Duodenal mucosa (tissue), 2 donors: ENCODE data around the gene SLC10A1.

Experiments
- H3K27ac ChIP-seq: one replicate; pipeline ENCODE4 v1.7.0; 2013; ENCODE audit warnings: low read depth, low read length
- H3K27me3 ChIP-seq, 2 donors: one replicate each; pipeline ENCODE4 v1.7.0; 2013; ENCODE audit warnings: low read length in 2 of 2, control low read depth in 1 of 2; ENCODE audit not compliant: insufficient read depth in 2 of 2, control insufficient read depth in 1 of 2
- H3K36me3 ChIP-seq, 2 donors: one replicate each; pipeline ENCODE4 v1.7.0; 2013; ENCODE audit warnings: low read length in 2 of 2, control low read depth in 1 of 2; ENCODE audit not compliant: insufficient read depth in 2 of 2, control insufficient read depth in 1 of 2
- H3K4me1 ChIP-seq, 2 donors: one replicate each; pipeline ENCODE4 v1.7.0; 2013; ENCODE audit warnings: low read length in 2 of 2, control low read depth in 1 of 2; ENCODE audit not compliant: insufficient read depth in 2 of 2, control insufficient read depth in 1 of 2
- H3K4me3 ChIP-seq, 2 donors: one replicate each; pipeline ENCODE4 v1.7.0; 2013; ENCODE audit warnings: low read length in 2 of 2, low read depth in 1 of 2
- H3K9ac ChIP-seq, 2 donors: one replicate each; pipeline ENCODE4 v1.7.0; 2013; ENCODE audit warnings: low read length in 2 of 2, low read depth in 1 of 2
- H3K9me3 ChIP-seq, 2 donors: one replicate each; pipeline ENCODE4 v1.7.0; 2013; ENCODE audit warnings: low read length in 2 of 2, control low read depth in 1 of 2; ENCODE audit not compliant: control insufficient read depth in 1 of 2

Gene SLC10A1

DNA sequence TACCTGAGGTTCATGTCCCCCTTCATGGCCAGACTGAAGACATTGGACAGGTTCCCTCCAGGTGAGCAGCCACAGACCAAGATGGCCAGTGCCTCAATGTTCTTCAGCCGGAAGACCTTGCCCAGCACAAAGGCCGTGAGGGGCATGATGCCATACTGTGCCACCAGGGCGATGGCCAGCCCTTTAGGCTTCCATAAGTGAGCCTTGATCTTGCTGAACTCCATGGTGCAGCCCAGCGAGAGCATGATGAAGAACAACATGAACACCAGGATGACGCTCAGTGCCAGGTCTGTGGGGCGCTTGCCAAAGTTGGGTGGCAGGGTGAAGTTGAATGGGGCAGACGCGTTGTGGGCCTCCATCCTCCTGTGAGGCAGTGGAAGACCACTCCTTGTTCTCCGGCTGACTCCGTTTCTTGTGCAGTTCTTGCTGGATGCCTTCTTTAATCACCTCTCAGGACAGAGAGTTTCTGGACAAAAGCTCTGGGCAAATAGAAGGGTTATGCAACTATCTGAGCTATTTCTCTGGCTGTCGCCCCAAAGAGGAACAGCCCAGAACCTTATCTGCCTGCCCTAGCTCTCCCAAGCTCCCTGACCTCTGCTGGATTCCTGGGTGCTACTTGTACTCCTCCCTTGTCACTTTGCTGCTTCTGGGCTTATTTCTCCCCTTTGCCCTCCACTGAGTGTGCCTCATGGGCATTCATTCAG is at the start of gene SLC10A1:
SLC10A1 (minus strand) TSS at position 445 of the 704 bp plus-strand sequence; CDS start at position 359, 86 bp downstream.
- no peaks in the 10 kb centered on the region for H3K9me3 ChIP-seq
- peaks cover 12 to 15% of the 10 kb centered on the region in 2 donors for H3K4me1 ChIP-seq
- no peak within 1 kb of the TSS for H3K9ac ChIP-seq
- H3K27ac ChIP-seq: no peak within 1 kb of the TSS
- H3K36me3 ChIP-seq: no peaks in the 10 kb centered on the region
- H3K27me3 ChIP-seq: no peaks in the 10 kb centered on the region
- no peak within 1 kb of the TSS for H3K4me3 ChIP-seq

- H3K4me3 ChIP-seq: no peak overlapping the region
- H3K27me3 ChIP-seq: peaks cover 5 to 18% of the 10 kb centered on the region in 2 donors
- H3K4me1 ChIP-seq: no peaks in the 10 kb centered on the region
- no peaks in the 10 kb centered on the region for H3K36me3 ChIP-seq
- no peaks in the 10 kb centered on the region for H3K9me3 ChIP-seq
- no peak overlapping the region for H3K9ac ChIP-seq
- no peak overlapping the region for H3K27ac ChIP-seq
Measured at GRCh38 chr14:69845787-69846186, 48.7 kb upstream of the SLC10A1 start.

- H3K9ac ChIP-seq: no peak overlapping the region
- no peak overlapping the region for H3K4me3 ChIP-seq
- no peak overlapping the region for H3K27ac ChIP-seq
- no peaks in the 10 kb centered on the region for H3K9me3 ChIP-seq
- H3K27me3 ChIP-seq: peaks cover 6 to 18% of the 10 kb centered on the region in 2 donors
- no peaks in the 10 kb centered on the region for H3K36me3 ChIP-seq
- H3K4me1 ChIP-seq: no peaks in the 10 kb centered on the region
Measured at GRCh38 chr14:69845050-69845581, 48.1 kb upstream of the SLC10A1 start.

GRCh38 chr14:69844171-69844570 is 47.1 kb upstream of the SLC10A1 start:
- Histone ChIP-seq H3K27me3 (peaks cover 6 to 18% of the 10 kb centered on the region in 2 donors), H3K9ac (no peak overlapping the region), H3K36me3 (no peaks in the 10 kb centered on the region), H3K9me3 (no peaks in the 10 kb centered on the region), H3K4me3 (no peak overlapping the region), H3K27ac (no peak overlapping the region), H3K4me1 (no peaks in the 10 kb centered on the region)

- no peaks in the 10 kb centered on the region for H3K36me3 ChIP-seq
- H3K9ac ChIP-seq: no peak overlapping the region
- H3K4me3 ChIP-seq: no peak overlapping the region
- H3K4me1 ChIP-seq: no peaks in the 10 kb centered on the region
- no peaks in the 10 kb centered on the region for H3K9me3 ChIP-seq
- no peak overlapping the region for H3K27ac ChIP-seq
- peaks cover 6 to 18% of the 10 kb centered on the region in 2 donors for H3K27me3 ChIP-seq
Measured at GRCh38 chr14:69842686-69843420, 45.8 kb upstream of the SLC10A1 start.

DNA sequence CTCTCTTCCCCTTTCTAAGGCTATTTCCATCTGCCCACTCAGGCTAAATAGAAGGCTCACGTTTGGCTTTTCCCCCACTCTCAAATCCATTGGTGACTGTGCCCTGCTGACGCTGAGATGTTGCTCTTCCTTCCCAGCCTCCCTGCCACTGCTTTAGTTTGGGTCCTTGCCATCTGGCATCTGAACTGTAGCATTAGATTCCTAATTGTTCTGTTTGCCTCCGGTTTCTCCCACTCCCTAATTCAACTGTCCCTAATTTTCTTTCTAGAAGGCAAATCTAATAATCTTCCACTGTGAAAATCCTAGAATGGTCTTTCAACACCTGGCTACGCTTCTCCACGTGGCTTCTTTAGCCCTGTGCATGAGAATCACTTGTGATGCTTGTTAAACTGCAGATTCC is 44.6 kb upstream of the SLC10A1 start:
- Histone ChIP-seq H3K4me3 (no peak overlapping the region), H3K9ac (no peak overlapping the region), H3K9me3 (no peaks in the 10 kb centered on the region), H3K27me3 (peaks cover 5 to 18% of the 10 kb centered on the region in 2 donors), H3K4me1 (no peaks in the 10 kb centered on the region), H3K36me3 (no peaks in the 10 kb centered on the region), H3K27ac (no peak overlapping the region)

GRCh38 chr14:69839661-69840060 is 42.6 kb upstream of the SLC10A1 start:
- H3K9me3 ChIP-seq: no peaks in the 10 kb centered on the region
- peaks cover 5 to 9% of the 10 kb centered on the region in 2 donors for H3K27me3 ChIP-seq
- no peak overlapping the region for H3K4me3 ChIP-seq
- H3K4me1 ChIP-seq: no peaks in the 10 kb centered on the region
- no peaks in the 10 kb centered on the region for H3K36me3 ChIP-seq
- no peak overlapping the region for H3K9ac ChIP-seq
- no peak overlapping the region for H3K27ac ChIP-seq

- no peak overlapping the region for H3K9ac ChIP-seq
- H3K27ac ChIP-seq: no peak overlapping the region
- no peaks in the 10 kb centered on the region for H3K4me1 ChIP-seq
- H3K27me3 ChIP-seq: peaks cover 5 to 9% of the 10 kb centered on the region in 2 donors
- H3K36me3 ChIP-seq: no peaks in the 10 kb centered on the region
- no peaks in the 10 kb centered on the region for H3K9me3 ChIP-seq
- no peak overlapping the region for H3K4me3 ChIP-seq
Measured at GRCh38 chr14:69838881-69839416, 41.9 kb upstream of the SLC10A1 start.

DNA sequence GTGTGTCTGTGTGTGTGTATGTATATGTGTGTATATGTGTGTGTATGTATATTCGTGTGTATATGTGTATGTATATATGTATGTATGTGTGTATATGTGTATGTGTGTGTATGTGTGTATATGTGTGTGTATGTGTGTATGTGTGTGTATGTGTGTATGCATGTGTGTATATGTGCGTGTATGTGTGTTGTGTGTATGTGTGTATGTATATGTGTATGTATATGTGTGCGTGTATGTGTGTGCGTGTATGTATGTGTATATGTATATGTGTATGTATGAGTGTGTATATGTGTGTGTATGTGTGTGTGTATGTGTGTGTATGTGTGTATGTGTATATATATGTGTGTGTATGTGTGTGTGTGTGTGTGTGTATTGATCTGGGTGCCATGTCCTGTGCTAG is 31.8 kb upstream of the SLC10A1 start:
- Histone ChIP-seq H3K9ac (no peak overlapping the region), H3K9me3 (no peaks in the 10 kb centered on the region), H3K27me3 (no peaks in the 10 kb centered on the region), H3K4me3 (no peak overlapping the region), H3K4me1 (no peaks in the 10 kb centered on the region), H3K27ac (no peak overlapping the region), H3K36me3 (no peaks in the 10 kb centered on the region)

GRCh38 chr14:69828354-69828753 is 31.3 kb upstream of the SLC10A1 start:
- H3K36me3 ChIP-seq: no peaks in the 10 kb centered on the region
- H3K4me1 ChIP-seq: no peaks in the 10 kb centered on the region
- H3K9me3 ChIP-seq: no peaks in the 10 kb centered on the region
- no peak overlapping the region for H3K9ac ChIP-seq
- H3K27me3 ChIP-seq: no peaks in the 10 kb centered on the region
- H3K4me3 ChIP-seq: no peak overlapping the region
- no peak overlapping the region for H3K27ac ChIP-seq
